GM18870 (cell line): Measurements from ENCODE around the gene CNPY4.

Source experiments
- ATAC-seq: cut with Tn5 transposase; IDR thresholded peaks from one replicate; pipeline ENCODE4 v1.9.1; 2021; ENCODE audit warnings: moderate library complexity; ENCODE audit not compliant: unreplicated experiment

CNPY4 gene

DNA sequence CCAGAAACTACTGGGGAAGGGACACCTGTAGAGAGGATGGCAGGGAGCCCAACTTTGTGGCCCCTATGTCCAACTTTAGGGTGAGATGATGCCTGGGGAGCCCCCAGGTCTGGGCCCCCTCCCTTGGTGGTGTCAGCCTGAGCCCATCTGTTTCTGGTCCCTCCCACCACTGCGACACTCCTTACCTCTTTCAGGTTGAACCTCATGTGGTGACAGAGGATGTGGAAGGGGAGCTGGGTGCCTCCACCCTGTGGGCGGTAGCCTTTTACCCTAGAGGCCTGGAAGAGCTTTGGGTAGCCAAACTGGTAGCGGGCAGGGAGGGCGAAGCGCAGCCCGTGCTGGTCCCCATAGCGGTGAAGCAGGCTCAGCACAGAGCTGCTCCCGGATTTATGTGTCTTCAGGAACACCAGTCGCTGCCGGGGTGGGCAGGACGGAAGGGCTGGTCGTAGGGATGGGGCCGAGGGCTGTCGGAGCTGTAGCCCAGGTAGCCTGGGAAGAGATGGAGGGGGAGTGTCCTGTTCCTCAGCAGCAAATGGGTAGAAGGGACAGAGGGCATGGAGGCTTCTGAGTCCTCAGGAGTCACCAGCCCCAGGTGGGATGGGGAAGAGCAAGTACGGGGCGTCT, 47.0 kb downstream of the CNPY4 start:
- no peak for ATAC-seq

DNA sequence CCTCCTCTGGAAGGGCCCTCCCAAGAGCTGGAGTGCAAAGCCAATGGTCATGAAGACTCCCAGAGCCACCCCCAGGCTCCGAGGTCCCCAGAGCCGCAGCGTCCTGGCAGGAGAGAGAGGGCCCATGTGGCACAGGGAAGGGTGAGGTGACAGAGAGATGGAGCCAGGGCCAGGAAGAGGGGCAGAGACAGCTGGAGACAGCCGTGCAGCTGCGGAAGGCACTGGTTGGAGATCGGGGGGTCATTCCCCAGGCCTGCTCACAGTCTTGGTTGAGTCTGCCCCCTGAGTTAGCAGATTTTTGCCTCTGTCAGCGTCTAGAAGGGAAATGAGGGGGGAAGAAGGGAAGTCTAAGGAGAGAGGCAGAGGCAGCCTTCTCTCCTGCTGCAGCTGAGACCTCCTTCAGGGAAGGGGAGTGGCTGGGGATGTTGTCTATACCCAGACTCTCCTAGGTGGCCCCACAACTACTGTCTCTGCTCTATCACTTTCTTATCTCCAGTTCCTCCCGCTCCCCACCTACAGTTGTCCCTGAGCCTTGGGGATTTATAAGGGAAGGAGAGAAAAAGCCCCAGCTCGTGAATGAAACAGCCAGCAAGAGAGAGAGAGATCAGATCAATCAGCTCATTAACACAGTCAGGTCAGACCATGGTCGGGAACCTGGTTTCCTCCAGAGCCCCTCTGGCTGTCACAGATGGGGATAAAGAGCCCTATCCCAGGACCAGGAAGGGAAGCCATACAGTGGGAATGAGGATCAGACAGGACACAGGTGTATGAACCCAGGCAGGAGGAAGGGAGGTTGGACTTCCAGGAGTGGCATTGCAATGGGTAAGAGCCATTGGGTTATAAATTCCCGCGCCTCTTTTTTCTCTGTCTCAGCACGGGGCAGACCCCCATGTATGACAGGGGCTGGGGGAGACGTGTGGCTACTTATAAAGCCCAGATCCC, 47.8 kb downstream of the CNPY4 start:
- ATAC-seq, result no peak

DNA sequence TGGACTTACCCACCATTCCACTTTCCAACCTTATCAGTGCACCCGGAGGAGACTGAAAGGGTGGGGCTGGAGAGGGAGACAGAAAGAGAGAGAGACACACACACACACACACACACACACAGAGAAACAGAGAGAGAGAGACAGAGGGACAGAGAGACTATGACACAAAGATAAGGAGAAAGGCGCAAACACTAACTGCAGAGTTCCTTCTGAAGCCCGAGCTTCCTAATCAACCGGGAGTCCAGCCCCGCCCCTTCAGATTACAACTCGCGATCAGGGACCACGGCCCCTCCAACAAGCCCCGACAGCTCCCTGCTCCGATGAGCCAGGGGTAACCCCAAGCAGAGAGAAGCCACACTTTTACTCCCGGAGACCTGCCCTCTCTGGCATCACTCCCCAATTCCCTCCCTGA, 48.5 kb downstream of the CNPY4 start:
- ATAC-seq, result no peak

GRCh38 chr7:100169147-100169850, 49.9 kb downstream of the CNPY4 start:
- no peak for ATAC-seq

- no peak for ATAC-seq
Measured at GRCh38 chr7:100170101-100170897, 50.9 kb downstream of the CNPY4 start.

- ATAC-seq, result no peak
Measured at GRCh38 chr7:100171087-100171681, 51.8 kb downstream of the CNPY4 start.

- ATAC-seq, result no peak
Measured at GRCh38 chr7:100171840-100172239, 52.4 kb downstream of the CNPY4 start.

DNA sequence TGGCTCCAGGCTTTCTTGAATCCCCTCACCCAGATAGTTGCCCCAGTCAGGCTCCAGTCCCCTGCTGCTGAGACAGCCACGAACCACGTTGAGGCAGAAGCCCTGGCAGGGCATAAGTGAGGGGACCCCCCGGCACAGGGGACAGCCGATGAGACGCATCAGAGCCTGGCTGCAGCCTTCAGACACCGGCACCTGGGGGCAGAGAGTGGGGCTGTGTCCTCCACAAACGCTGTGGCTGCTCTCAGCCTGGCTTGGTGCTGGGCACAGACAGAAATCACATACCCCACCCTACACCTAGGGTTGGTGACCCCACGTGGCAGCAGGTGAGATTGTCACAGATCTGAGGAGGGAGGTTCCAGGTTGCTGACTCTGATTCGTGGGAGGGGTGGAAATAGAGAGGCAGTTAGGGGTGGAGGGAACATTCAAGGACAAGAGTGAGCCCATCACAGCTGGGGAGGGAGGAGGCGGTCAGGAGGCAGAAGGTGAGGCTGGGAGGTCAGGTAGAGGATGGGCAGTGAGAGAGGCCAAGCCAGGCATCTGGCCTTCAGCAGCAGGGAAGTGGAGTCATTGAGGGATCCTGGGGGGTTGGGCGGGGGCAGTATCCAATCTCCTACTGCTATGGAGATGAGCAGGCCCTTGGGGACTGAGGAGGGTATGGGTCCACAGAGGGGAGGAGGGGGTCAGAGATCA, 54.5 kb downstream of the CNPY4 start:
- no peak for ATAC-seq

- ATAC-seq, result no peak
Measured at GRCh38 chr7:100174582-100174981, 55.1 kb downstream of the CNPY4 start.
